H9 (cell line): ENCODE measurements around the gene SNAPC2. TPM values are rescaled to one million over a fixed set of nuclear protein-coding genes. Genes with fewer than 3 reads are reported as not detected.

Experiments
- DNase-seq: peaks from one replicate; pipeline ENCODE4 v3.0.0-alpha.2; 2017
- H2AFZ ChIP-seq: one replicate; pipeline ENCODE4 v1.6.1; 2013; ENCODE audit warnings: mild to moderate bottlenecking, low read length, control low read depth, moderate library complexity
- H2AK5ac ChIP-seq: 2 replicates; pipeline ENCODE4 v1.6.1; 2013; ENCODE audit warnings: low read length, control low read depth, mixed read lengths; ENCODE audit not compliant: insufficient read length
- H2BK120ac ChIP-seq: one replicate; pipeline ENCODE4 v1.6.1; 2013; ENCODE audit warnings: low read depth, mild to moderate bottlenecking, low read length, control low read depth, inconsistent platforms; ENCODE audit not compliant: poor library complexity, severe bottlenecking
- H2BK12ac ChIP-seq: 2 replicates; pipeline ENCODE4 v1.6.1; 2013; ENCODE audit warnings: low read length, control low read depth, mixed read lengths, low read depth; ENCODE audit not compliant: insufficient read length
- H2BK15ac ChIP-seq: 2 replicates; pipeline ENCODE4 v1.6.1; 2013; ENCODE audit warnings: low read depth, low read length, control low read depth
- H2BK20ac ChIP-seq: one replicate; pipeline ENCODE4 v1.6.1; 2013; ENCODE audit warnings: low read depth, mild to moderate bottlenecking, low read length, control low read depth, inconsistent platforms; ENCODE audit not compliant: poor library complexity, severe bottlenecking
- H2BK5ac ChIP-seq: 2 replicates; pipeline ENCODE4 v1.6.1; 2013; ENCODE audit warnings: low read length, control low read depth, mixed read lengths; ENCODE audit not compliant: insufficient read length
- H3K14ac ChIP-seq: 2 replicates; pipeline ENCODE4 v1.6.1; 2013; ENCODE audit warnings: low read length, control low read depth; ENCODE audit not compliant: insufficient read depth
- H3K18ac ChIP-seq: 2 replicates; pipeline ENCODE4 v1.6.1; 2013; ENCODE audit warnings: low read depth, mild to moderate bottlenecking, mixed read lengths, low read length, control low read depth; ENCODE audit not compliant: insufficient read length
- H3K23ac ChIP-seq: 2 replicates; pipeline ENCODE4 v1.6.1; 2013; ENCODE audit warnings: low read length, control low read depth, mixed read lengths, low read depth; ENCODE audit not compliant: insufficient read length
- H3K23me2 ChIP-seq: 2 replicates; pipeline ENCODE4 v1.6.1; 2013; ENCODE audit warnings: low read depth, mild to moderate bottlenecking, mixed read lengths, low read length, control low read depth; ENCODE audit not compliant: insufficient read length, poor library complexity, severe bottlenecking
- H3K27ac ChIP-seq: 2 replicates; pipeline ENCODE4 v1.5.1; 2013; ENCODE audit warnings: low read length, control low read depth, mixed read lengths, low read depth; ENCODE audit not compliant: insufficient read length
- H3K27me3 ChIP-seq: 2 replicates; pipeline ENCODE4 v1.6.1; 2013; ENCODE audit warnings: low read length, control low read depth, inconsistent platforms; ENCODE audit not compliant: insufficient read depth
- H3K4ac ChIP-seq: 2 replicates; pipeline ENCODE4 v1.6.1; 2013; ENCODE audit warnings: low read depth, mild to moderate bottlenecking, control low read depth, inconsistent platforms, low read length, moderate library complexity
- H3K4me1 ChIP-seq: 2 replicates; pipeline ENCODE4 v1.6.1; 2013; ENCODE audit warnings: low read length, control low read depth, inconsistent platforms; ENCODE audit not compliant: insufficient read depth
- H3K4me2 ChIP-seq: 2 replicates; pipeline ENCODE4 v1.6.1; 2013; ENCODE audit warnings: low read length, control low read depth, mixed read lengths; ENCODE audit not compliant: insufficient read length, insufficient read depth
- H3K56ac ChIP-seq: 2 replicates; pipeline ENCODE4 v1.6.1; 2013; ENCODE audit warnings: low read depth, mild to moderate bottlenecking, mixed read lengths, low read length, control low read depth; ENCODE audit not compliant: insufficient read length
- H3K79me1 ChIP-seq: 2 replicates; pipeline ENCODE4 v1.6.1; 2013; ENCODE audit warnings: low read depth, mild to moderate bottlenecking, moderate library complexity, low read length, control low read depth, inconsistent platforms; ENCODE audit not compliant: insufficient read depth, poor library complexity, severe bottlenecking
- H3K79me2 ChIP-seq: 2 replicates; pipeline ENCODE4 v1.6.1; 2013; ENCODE audit warnings: low read length, control low read depth, inconsistent platforms; ENCODE audit not compliant: insufficient read depth
- H3K9ac ChIP-seq: 2 replicates; pipeline ENCODE4 v1.6.1; 2013; ENCODE audit warnings: low read length, control low read depth, mixed read lengths; ENCODE audit not compliant: insufficient read length; ENCODE audit errors: extremely low read depth
- H3K9me3 ChIP-seq: one replicate; pipeline ENCODE4 v1.6.1; 2013; ENCODE audit warnings: low read depth, low read length, inconsistent platforms; ENCODE audit not compliant: control insufficient read depth
- H3T11ph ChIP-seq: one replicate; pipeline ENCODE4 v1.6.1; 2013; ENCODE audit warnings: mild to moderate bottlenecking, low read length, control low read depth, inconsistent platforms
- H4K20me1 ChIP-seq: one replicate; pipeline ENCODE4 v1.6.1; 2013; ENCODE audit not compliant: control insufficient read depth, insufficient read length, insufficient read depth
- H4K5ac ChIP-seq: 2 replicates; pipeline ENCODE4 v1.6.1; 2013; ENCODE audit warnings: low read depth, mild to moderate bottlenecking, mixed read lengths, low read length, control low read depth; ENCODE audit not compliant: insufficient read length
- H4K8ac ChIP-seq: replicated peaks from 2 replicates; pipeline ENCODE4 v1.6.1; 2013; ENCODE audit warnings: low read length, control low read depth, mixed read lengths, low read depth; ENCODE audit not compliant: insufficient read length
- H4K91ac ChIP-seq: 2 replicates; pipeline ENCODE4 v1.6.1; 2013; ENCODE audit warnings: low read depth, mild to moderate bottlenecking, moderate library complexity, mixed read lengths, low read length, control low read depth; ENCODE audit not compliant: insufficient read length
- H3K27ac Mint-ChIP-seq, 3 experiments: 2 replicates in 2 of 3; 3 replicates in 1 of 3; pipeline ENCODE4 v1.8.0; 2020 to 2021; ENCODE audit warnings: mixed read lengths in 3 of 3, mild to moderate bottlenecking in 1 of 3, moderate library complexity in 1 of 3
- H3K27me3 Mint-ChIP-seq: 2 replicates; pipeline ENCODE4 v1.8.0; 2021; ENCODE audit warnings: low read depth, mild to moderate bottlenecking, moderate library complexity, mixed read lengths
- H3K36me3 Mint-ChIP-seq, 3 experiments: 2 replicates in 2 of 3; 3 replicates in 1 of 3; pipeline ENCODE4 v1.8.0; 2020 to 2021; ENCODE audit warnings: low read depth in 3 of 3, mixed read lengths in 3 of 3; ENCODE audit not compliant: insufficient read depth in 1 of 3
- H3K4me1 Mint-ChIP-seq, 2 experiments: 2 replicates each; pipeline ENCODE4 v1.8.0; 2020; ENCODE audit warnings: mixed read lengths in 2 of 2
- H3K4me3 Mint-ChIP-seq, 2 experiments: 2 replicates in 1 of 2; 3 replicates in 1 of 2; pipeline ENCODE4 v1.8.0; 2020 to 2021; ENCODE audit warnings: mild to moderate bottlenecking in 2 of 2, mixed read lengths in 2 of 2, moderate library complexity in 1 of 2
- H3K9me3 Mint-ChIP-seq, 2 experiments: 2 replicates in 1 of 2; 3 replicates in 1 of 2; pipeline ENCODE4 v1.8.0; 2020; ENCODE audit warnings: mild to moderate bottlenecking in 2 of 2, mixed read lengths in 2 of 2, moderate library complexity in 1 of 2
- CTCF ChIP-seq: fragments of 200-600 bp; sonication (generic); conservative IDR thresholded peaks from 3 replicates; pipeline ENCODE4 v1.8.0; 2021; ENCODE audit warnings: antibody characterized with exemption, mild to moderate bottlenecking
- WGBS: extraction: QIAGEN DNeasy Blood & Tissue Kit; methylation state at CpG from one replicate; pipeline ENCODE4 v1.1.7; 2013; ENCODE audit warnings: missing lambda C conversion rate, low lambda C conversion rate, mixed read lengths; ENCODE audit not compliant: insufficient read length; ENCODE audit errors: extremely low coverage; 5-methylcytosine and 5-hydroxymethylcytosine counted together
- total RNA-seq: library from RNA; stranded (reverse); gene quantifications from 2 replicates; pipeline ENCODE4 v1.2.1, GENCODE V29; 2021

The SNAPC2 gene
- total RNA-seq, 1 experiment from 2014 or later = 17.8 TPM

DNA sequence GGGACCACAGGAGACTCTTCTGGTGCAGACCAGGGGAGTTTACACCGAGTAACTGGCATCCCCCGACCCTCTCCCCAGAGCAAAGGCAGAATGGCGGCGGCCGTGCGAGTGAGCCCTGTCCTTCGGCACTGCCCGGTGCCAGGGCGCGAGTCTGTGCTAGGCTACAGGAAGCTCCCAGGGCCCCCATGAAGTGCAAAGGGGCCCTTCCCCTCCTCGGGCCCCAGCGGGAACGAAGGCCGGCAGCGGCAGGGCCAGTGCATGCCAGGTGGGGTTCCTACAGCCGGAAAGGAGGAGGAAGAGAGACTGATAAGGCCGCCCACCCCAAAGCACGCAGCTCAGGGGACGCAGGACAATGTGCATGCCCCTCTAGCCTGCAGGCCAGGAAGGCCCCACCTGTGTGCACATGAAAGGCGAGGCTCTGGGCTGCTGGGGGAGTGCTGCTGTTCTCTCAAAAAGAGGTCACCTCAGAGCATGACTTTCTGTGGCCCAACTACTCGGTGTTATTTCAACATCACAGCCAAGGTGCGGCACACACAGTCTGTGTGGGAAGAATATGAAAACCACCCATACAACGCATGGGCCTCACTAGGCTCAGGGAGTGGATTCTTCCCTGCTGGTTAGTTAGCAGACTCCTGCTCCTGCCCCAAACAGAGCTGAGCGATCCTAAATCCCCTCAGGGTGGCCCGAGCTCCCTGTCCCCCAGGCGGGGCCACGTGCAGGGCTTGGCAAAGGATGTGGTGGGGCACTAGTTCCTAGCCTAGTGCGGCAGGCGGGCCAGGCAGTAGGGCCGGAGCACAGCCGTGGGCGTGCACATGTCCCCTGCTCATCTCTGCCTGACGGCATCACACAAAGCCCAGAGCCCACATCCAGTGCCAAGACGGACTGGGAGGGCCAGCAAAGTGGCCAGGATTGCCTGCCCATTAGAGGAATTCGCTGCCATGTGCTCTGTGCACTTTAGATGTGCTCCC is 51.7 kb downstream of the SNAPC2 start:
- Histone ChIP-seq H3K14ac (no peak overlapping the region), H4K91ac (no peak overlapping the region), H4K8ac (no peak overlapping the region), H3K4ac (no peak overlapping the region), H2AK5ac (no peak overlapping the region), H3K79me2 (no peaks in the 10 kb centered on the region), H2BK20ac (no peak overlapping the region), H3K23me2 (no peaks in the 10 kb centered on the region), H3K27me3 (no peaks in the 10 kb centered on the region), H2BK120ac (no peak overlapping the region), H4K5ac (no peak overlapping the region), H3K27ac (no peak overlapping the region), H2BK5ac (no peak overlapping the region), H3K79me1 (no peaks in the 10 kb centered on the region), H3K56ac (no peak overlapping the region), H3K9me3 (no peaks in the 10 kb centered on the region), H3K23ac (no peak overlapping the region), H2BK15ac (no peak overlapping the region), H2BK12ac (no peak overlapping the region), H3K4me2 (no peak overlapping the region), H3K18ac (no peak overlapping the region), H3T11ph (no peak overlapping the region), H3K9ac (no peak overlapping the region), H4K20me1 (no peaks in the 10 kb centered on the region), H2AFZ (no peak overlapping the region), H3K4me1 (no peaks in the 10 kb centered on the region)
- Mint-ChIP-seq H3K27me3 (no peaks in the 10 kb centered on the region), H3K4me3 (no peak overlapping the region), H3K27ac (peak overlapping the region in 2 of 3 experiments; percentile 55 to 90; a peak in 3 of 7 replicates), H3K9me3 (no peaks in the 10 kb centered on the region), H3K36me3 (peaks cover 31 to 76% (median 60%) of the 10 kb centered on the region in 3 experiments), H3K4me1 (peaks cover 17 to 23% of the 10 kb centered on the region in 2 experiments)
- DNase-seq = no peak
- TF ChIP-seq CTCF = no peak
- WGBS = no CpG with 5 or more reads among the region's 35 CpGs

Other genes with a start within 250 kb of the SNAPC2 start
- 0.13 TPM in 1 of 2 replicates, not detected in the other for gene MCEMP1, start 243.2 kb upstream of the SNAPC2 start, total RNA-seq
- gene TRAPPC5, start 239.5 kb upstream of the SNAPC2 start, total RNA-seq = 77.4 and 87.8 TPM in 2 replicates
- gene FCER2, start 218.2 kb upstream of the SNAPC2 start, total RNA-seq = not detected in 2 replicates
- 0.26 TPM in 1 of 2 replicates, not detected in the other for gene CLEC4G, start 188.2 kb upstream of the SNAPC2 start, total RNA-seq
- gene CD209, start 172.8 kb upstream of the SNAPC2 start, total RNA-seq = not detected in 2 replicates
- gene CLEC4M, start 157.1 kb upstream of the SNAPC2 start, total RNA-seq = not detected in 2 replicates
- 7.1 and 7.8 TPM in 2 replicates for gene EVI5L, start 90.1 kb upstream of the SNAPC2 start, total RNA-seq
- gene PRR36, start 45.9 kb upstream of the SNAPC2 start, total RNA-seq = 20.4 and 21.4 TPM in 2 replicates
- gene LRRC8E, start 31.8 kb upstream of the SNAPC2 start, total RNA-seq = 4.6 and 4.8 TPM in 2 replicates
- gene MAP2K7, start 16.5 kb upstream of the SNAPC2 start, total RNA-seq = 47.2 and 48.1 TPM in 2 replicates
- 5.5 and 6.5 TPM in 2 replicates for gene TGFBR3L, start 5.5 kb upstream of the SNAPC2 start, total RNA-seq
- 22.7 and 24.5 TPM in 2 replicates for gene CTXN1, start 5.8 kb downstream of the SNAPC2 start, total RNA-seq
- 114 and 122 TPM in 2 replicates for gene TIMM44, start 23.3 kb downstream of the SNAPC2 start, total RNA-seq
- gene ELAVL1, start 85.3 kb downstream of the SNAPC2 start, total RNA-seq = 147 and 149 TPM in 2 replicates
- gene CCL25, start 132.4 kb downstream of the SNAPC2 start, total RNA-seq = not detected in 2 replicates
- 24.9 and 31.0 TPM in 2 replicates for gene FBN3, start 229.3 kb downstream of the SNAPC2 start, total RNA-seq